Activated CD4-positive, alpha-beta T cell treated with anti-CD3 and anti-CD28 coated beads, Interleukin-2, amount 50 U/mL, for 24 hours (primary cell): ENCODE data around the gene SMC5.
"Not testable (repeated sequence)": the region's sequence is repeated elsewhere in the genome, so short reads cannot be mapped to it uniquely, and the experiment has no call there.

Experiments
- DNase-seq, 2 donors: peaks; one replicate each; pipeline ENCODE4 v3.0.0-alpha.2; 2020; ENCODE audit warnings: low read depth in 1 of 2, low spot score in 1 of 2

SMC5 gene

DNA sequence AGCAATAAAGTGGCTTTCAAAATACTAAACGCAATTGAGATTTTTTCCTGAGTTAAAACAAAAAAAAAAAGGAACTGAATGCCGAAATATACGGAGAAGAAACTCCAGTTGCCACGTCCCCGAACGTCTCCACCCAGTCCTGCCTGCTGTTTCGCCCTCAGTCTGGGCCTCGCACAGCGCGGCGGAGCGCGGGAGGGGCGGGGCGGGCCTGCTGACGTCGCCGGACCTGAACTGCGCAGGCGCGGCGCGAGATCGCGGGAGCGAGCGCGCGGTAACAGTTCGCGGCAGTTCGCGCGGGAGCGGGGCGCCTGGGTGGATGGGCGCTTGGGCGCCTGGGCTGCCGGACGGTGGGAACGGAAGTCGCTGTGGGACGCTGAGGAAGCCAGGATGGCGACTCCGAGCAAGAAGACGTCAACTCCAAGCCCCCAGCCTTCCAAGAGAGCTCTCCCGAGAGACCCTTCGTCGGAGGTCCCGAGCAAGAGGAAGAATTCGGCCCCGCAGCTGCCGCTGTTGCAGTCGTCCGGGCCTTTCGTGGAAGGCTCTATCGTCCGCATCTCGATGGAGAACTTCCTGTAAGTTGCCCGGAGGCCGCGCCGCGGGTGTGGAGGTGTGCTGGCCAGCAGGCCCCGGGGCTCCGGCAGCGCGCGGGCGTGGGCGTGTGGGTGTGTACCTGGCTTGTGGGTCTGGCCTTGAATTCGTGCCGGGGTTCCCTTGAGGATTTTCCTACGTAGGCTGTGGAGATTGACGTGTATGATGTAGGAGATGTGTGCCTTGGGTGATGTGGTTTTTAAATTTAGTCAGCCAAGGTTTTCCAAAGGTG lies at the start of gene SMC5:
SMC5 (plus strand) TSS at position 287 of the 820 bp plus-strand sequence; CDS start at position 388, 101 bp downstream.
- DNase-seq, result peak; percentile 75 to 81

DNA sequence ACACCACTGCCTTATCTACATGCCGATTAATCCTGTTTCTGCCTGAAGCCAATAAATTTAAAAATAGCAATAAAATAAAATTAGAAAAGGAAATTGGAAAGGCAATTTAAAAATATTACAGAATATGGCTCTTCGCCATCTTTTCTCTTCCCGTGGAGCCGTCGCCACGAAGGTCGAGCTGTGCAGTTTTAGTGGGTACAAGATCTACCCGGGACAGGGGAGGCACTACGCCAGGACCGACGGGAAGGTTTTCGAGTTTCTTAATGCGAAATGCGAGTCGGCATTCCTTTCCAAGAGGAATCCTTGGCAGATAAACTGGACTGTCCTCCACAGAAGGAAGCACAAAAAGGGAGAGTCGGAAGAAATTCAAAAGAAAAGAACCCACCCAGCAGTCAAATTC lies 41.7 kb upstream of the SMC5 start:
- no peak for DNase-seq

DNA sequence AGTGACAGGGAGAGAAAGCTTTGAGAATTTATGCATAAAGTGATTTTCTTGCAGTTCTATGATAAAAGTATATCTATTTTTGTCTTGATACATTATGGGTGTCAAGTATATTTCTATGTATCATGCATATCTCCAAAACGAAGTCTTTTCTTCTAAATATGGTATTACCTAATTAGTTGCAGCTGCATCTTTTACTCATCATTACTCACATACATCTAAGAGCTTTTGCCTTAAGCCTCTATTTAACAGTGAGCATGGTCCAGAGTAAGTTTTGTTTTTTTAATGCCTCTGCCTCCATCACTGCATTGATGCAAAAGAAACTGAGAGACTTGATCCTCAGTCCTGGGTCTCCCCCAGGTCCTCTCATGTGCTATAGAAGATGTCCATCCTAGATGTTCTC lies 40.0 kb upstream of the SMC5 start:
- DNase-seq, result no peak

DNA sequence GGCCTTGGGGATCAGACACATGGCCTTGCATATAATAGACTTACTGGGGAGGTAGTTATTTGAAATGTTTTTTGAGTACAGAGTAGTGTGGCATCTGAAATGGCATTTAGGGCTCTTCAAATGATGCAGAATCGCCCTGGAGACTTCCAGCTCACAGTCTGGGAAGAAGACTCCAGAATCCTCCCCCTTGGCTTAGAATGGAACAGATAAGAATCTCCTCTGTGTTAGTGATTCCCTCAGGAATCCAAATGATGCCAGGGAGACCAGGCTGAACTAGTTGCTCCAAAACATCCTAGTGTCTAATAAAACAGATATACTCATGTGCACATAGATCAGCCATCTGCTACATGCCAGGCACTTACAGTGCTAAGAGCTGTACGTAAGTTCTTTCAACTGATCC lies 38.6 kb upstream of the SMC5 start:
- no peak for DNase-seq

DNA sequence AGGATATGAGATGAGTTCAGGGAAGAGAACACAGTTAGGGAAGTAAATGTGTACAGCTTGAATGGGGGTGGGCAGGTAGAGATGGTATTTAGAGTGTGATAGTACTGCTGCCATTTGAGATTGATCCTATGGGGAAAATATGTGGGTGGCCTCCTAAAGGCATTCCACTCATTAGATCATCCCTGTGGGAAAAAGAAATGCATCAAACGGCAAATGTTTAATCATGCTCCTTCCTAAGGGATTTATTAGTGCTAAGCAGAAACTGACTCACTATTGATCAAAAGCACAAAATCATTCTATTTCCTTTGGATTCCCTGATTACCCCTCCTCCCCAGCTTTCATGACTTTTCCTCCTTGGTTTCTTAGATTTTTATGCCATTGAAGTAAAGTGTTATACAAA lies 36.4 kb upstream of the SMC5 start:
- DNase-seq, result no peak

DNA sequence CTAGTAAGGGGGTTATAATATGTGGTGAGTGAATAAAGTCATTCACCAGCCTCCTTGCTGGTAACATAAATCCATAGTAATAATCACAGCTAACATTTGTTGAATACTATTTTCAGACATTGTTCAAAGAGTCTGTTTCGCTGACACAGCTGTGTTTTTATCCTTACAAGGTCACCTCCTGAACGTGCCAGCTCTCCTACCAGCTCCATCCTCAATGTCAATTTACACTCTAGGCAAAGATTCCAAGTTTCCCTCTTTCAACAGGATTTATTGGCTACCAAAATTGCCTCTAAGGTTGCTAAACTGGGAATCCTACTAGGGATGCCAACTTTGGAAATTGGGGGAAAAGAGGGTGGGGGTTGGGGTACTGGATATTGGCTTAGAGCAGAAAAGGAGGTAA lies 30.7 kb upstream of the SMC5 start:
- no peak for DNase-seq

DNA sequence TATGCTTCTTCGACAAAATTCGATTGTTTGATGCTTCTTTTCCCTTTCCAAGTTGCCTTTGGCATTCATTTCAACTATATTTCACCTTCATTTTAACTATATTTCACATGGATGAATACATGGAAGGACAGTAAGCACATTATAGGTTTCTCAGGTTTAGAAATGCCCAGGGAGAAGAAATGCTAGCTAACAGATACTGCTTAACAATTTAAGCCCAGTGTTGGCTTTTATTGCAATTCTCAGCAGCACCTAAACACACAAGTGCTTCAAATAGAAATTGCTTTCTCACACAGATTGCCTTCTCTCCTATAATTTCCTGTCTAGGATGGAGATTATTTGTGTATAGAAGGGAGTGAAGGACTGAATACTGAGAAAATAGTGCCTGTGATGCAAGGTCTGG lies 30.2 kb upstream of the SMC5 start:
- DNase-seq, result no peak

DNA sequence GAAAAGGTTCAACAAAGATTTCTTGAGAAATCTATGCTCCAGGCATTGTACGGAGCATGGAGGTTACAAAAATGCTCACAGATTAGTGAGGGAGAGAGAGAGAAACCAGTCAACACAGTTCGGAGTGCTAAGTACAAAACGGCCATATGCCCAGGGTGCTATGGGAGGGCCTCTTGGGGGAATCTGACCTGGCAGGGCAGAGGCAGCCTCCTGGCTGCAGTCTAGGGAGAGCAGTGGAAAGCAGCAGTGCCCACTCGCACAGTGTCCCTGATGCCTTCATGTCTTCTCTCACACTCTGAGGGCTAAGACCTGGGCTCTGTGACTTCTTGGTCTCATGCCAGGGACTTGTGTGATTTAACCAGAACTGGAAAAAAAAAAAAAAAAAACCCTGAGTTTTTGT lies 29.8 kb upstream of the SMC5 start:
- no peak for DNase-seq

DNA sequence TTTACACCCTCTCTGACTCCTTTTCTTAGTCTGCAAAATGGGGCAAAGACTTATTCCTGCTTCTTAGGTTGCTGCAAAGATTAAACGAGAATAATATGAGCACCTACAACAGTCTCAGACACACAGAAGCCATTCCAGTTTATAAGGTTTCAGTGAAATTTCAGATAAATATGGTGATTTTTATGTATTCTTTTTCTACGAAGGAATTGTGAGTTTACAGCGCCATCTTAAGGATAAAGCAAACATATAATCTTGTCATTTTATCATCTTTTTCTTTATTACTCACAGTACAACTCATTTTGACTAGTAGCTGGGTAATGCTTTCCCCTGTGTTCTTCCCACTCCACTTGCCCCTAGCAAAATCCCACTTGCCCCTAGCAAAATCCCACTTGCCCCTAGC lies 29.2 kb upstream of the SMC5 start:
- DNase-seq, result no peak

DNA sequence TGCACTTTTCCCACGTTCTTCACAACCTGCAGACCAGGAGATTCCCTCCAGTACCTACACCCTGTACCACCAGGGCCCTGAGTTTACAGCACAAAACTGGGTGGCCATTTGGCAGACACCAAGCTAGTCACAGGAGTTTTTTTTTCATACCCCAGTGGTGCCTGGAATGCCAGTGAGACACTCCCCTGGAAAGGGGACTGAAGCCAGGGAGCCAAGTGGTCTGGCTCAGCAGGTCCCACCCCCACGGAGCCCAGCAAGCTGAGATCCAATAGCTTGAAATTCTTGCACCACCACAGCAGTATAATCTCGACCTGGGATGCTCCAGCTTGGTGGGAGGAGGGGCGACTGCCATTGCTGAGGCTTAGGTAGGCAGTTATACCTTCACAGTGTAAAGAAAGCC lies 26.3 kb upstream of the SMC5 start:
- DNase-seq, result no peak

DNA sequence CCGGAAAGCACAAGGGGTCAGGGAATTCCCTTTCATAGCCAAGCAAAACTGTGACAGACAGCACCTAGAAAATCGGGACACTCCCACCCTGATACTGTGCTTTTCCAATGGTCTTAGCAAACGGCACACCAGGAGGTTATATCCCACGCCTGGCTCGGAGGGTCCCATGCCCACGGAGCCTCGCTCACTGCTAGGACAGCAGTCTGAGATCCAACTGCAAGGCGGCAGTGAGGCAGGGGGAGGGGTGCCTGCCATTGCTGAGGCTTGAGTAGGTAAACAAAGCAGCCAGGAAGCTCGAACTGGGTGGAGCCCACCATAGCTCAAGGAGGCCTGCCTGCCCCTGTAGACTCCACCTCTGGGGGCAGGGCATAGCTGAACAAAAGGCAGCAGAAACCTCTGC lies 24.6 kb upstream of the SMC5 start:
- DNase-seq, result not testable (repeated sequence)

DNA sequence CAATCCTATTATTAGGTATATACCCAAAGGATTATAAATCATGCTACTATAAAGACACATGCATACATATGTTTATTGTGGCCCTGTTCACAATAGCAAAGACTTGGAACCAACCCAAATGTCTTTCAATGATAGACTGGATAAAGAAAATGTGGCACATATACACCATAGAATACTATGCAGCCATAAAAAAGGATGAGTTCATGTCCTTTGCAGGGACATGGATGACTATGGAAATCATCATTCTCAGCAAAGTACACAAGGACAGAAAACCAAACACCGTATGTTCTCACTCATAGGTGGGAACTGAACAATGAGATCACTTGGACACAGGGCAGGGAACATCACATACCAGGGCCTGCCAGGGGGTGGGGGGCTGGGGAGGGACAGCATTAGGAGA lies 12.8 kb upstream of the SMC5 start:
- not testable (repeated sequence) for DNase-seq

DNA sequence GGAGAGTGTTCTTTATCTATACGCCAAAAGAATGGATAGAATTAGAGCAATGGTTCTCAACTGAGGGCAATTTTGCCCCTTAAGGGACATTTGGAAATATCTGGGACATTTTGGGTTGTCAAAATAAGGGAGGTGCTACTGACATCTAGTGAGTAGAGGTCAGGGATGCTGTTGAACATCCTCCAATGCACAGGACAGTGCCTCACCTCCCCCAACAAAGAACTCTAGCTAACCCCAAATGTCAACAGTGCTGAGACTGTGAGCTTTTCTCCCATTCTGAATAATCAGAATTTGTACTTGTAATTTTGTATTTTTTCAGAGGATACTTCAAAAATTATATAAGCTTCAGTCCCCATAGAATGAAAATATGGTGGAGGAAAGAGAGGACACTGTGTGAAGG lies 8.6 kb upstream of the SMC5 start:
- DNase-seq, result no peak

DNA sequence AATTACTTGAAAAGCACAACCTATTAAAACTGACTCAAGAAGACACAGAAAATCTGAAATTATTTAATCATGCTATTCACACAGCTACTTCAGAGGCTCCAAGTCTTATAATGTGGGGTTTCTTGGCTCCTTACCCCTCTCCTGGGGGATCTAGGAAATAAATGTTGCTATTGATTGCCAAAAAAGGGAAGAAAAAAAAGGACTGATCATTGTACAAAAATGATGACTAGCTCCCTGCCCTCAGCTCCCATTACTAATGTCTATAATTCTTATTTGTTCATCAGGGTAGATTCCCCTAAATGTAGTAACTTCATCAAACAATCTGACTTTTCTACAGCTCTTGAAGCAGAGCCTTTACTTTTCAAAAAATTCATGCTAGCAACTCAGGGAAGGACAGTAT lies 3.3 kb upstream of the SMC5 start:
- no peak for DNase-seq

DNA sequence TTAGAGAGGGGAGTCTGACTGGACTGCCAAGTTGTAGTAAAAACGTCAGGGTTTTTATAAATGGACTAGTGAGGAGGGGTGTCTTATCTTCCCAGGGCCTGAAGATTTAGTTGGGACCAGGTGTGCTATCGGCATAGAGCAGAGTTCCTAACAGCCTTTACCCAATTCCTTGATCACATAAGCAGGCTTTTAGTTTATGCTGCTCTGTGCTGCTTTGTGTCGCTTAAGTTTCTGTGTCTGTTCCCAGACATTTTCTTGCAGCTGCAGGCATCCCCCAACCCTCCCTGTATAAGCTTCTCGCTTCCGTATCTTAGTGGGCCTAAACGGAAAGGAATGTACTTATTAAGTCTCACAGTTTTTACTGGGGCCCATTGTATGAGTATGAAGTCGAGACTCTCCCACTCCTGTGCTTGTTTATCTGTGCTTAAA lies 2.6 kb upstream of the SMC5 start:
- no peak for DNase-seq

DNA sequence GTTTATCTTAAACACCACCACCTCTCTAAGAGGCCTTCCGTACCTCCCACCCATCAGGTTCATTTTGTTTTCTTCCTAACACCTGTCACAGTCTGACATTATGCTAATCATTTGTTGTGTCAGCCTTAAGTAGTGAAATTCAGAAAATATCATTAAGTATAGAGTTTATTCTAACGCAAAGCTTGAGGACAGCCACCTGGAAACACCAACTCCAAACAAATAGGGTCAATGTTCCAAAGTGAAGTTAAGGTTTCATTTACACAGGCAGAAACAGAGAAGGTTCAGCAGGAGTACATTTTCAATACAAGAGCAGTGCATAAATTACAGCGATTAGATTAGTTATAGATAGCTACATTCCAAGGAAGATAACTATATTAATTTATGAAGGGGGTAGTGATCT lies 1.3 kb upstream of the SMC5 start:
- DNase-seq, result no peak

DNA sequence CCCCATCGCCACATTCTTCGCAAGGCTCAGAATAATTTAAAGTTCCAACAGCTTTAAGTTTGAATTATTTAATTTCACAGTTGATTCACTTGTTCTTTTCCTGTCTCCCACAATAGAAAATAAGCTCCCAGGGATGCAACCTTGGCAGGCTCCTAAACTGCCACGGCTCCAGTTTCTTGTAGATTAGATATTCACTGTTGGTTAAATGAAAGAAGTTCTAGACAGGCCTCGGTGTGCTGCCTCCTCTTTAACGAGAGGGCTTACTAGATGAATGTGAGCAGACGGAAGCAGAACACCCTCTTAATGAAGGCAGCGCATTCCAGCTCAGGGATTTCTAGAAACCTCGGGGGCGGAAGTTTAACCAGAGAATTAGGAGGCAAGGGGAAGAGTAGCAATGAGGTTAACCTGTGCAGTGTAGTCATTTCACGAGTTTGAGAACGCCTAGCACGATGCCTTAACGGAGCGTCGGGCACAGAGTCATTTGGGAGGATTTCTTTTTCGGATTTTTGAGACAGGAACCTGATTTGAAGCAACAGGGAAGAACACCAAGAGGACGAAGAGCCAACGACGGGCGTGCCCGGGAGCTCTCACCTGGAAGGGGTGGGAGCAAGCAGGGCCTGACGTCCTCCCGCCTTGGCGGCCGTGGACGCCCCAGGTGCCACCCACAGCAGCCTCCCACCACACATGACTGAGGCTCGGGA lies 637 bp upstream of the SMC5 start:
- peak in 1 of 2 donors; percentile 26 for DNase-seq

DNA sequence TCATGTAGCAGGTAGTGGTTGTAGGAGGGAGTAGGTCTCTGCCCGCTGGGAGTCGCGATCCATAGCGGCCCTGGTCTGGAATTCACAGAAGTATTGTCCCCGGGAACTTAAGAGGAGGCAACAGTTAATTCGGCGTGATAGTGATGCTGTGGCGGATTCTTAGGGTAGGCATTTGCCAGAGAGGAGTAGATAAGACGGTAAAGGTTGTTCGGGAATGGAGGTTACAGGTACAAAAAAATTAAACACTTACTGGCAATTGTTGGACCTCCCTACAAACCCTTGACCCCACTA lies 679 bp downstream of the SMC5 start:
- no peak for DNase-seq

DNA sequence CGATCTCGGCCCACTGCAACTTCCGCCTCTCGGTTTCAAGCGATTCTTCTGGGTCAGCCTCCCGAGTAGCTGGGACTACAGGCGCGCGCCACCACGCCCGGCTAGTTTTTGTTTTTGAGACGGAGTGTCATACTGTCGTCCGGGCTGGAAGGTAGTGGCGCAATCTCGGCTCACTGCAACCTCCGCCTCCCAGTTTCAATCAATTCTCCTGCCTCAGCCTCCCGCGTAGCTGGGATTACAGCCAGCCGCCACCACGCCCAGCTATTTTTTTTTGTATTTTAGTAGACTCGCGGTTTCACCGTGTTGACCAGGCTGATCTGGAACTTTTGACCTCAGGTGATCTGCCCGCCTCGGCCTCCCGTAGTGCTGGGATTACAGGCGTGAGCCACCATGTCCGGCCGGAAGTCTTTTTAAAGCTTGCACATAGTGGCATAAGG lies 1.2 kb downstream of the SMC5 start:
- DNase-seq, result no peak

DNA sequence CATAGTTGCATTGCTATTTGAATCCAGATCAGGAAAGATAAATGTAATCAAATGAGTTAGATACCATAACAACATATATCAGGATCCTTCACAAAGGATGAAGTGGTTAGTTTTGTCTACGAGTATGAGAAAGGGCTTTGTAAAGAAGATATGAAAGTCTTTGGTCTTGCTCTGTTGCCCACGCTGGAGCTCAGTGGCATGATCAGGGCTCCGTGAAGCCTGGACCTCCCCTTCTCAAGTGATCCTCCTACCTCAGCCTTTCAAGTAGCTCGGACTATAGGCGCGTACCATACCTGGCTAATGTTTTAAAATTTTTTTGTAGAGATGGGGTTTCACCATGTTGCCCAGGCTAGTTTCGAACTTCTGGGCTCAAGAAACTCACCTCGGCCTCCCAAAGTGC lies 1.8 kb downstream of the SMC5 start:
- DNase-seq, result no peak

DNA sequence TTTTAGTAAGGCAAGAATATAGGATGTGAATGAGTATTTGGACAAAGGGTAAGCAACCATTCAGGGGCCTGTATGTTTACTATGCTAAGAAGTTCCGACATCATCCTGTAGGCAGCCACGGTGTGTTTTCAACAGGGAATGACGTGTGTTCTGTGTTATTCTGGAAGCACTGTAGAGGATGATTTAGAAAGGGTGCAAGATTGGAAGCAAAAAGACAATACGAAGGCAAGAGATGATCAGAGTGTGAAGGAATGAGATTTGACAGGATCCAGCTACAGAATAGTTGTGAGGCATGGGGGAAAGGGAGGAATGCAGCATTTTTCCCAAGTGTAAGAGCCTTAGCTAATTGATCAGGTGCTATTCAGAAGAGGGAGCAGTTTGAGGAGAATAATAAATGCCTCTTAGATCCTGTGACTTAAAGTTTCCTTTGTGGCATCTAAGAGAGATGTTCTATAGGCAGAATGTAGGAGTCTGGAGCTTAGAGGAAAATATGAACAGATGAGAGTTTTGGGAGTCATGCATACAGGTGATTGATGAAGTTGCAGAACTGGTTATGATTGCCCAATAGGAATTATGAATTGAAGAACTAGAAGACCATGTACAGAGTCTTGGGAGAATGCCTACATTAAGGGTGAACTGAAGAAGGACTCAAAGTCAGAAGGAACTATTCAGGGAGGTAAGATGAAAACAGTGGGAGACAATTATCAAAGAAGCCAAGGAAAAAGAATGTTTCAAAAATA lies 2.5 kb downstream of the SMC5 start:
- DNase-seq, result no peak

DNA sequence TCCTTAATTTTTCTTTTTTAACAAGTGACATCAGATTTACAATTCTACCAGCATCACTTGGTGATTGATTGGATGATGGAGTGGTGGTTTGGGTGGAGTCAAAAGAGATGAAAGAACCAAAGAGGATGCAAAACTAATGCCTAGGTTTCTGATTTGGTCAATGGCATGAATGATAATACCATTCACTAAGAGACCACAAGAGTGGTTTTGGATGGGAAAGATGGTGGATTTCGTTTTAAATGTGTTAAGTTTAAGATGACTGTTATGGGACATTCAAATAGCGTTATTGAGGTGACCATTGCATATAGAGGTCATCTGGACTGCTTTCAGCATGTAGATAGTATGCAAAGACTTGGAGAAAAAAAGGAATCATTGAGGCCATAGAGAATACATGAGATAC lies 3.6 kb downstream of the SMC5 start:
- DNase-seq, result no peak
